Activated CD8-positive, alpha-beta memory T cell treated with anti-CD3 and anti-CD28 coated beads, Interleukin-2, amount 50 U/mL, for 1 hour (primary cell): ENCODE data around the gene PIK3C3.
A peak's percentile ranks its signal among the peaks of the same experiment; 100 is the strongest.

ENCODE experiments used
- DNase-seq: peaks from one replicate; pipeline ENCODE4 v3.0.0-alpha.2; 2020; ENCODE audit errors: extremely low read depth

PIK3C3 gene

DNA sequence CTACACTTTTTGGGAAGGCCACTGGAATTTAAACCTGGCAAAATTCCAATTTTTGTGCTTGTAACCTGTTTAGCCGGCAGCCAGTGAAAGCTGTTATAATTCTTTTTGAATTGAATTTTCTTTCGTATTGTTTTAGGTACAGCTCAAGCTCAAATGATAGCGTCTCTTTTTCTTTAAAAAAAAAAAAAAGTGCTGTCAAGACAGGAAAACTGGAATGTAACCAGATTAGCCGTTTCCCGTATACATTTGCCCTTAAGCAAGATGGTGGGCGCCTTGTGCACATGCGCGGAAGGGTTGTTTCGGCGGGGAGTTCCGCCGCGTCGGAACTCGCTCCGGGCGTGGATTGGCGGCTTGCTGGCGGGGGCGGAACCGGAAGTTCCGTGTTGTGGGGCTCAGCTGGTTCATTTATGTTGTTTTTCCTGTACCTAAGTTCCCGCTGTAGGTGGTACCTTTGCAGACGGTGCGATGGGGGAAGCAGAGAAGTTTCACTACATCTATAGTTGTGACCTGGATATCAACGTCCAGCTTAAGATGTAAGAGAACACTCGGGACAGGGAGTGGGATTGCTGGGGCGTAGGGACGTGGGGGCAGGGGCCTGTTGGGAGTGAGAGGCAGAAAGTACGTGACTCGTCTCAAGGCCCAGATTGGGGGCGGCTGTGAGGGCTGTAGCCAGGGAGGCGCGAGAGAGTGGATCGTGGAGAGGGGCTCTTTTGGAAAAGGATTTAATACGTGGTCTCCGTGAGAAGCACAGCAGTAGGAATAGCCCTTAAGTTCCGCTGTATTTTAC is at the start of gene PIK3C3:
PIK3C3 (plus strand) TSS at position 408 of the 787 bp plus-strand sequence; CDS start at position 466, 58 bp downstream.
- DNase-seq = peak; percentile 92

DNA sequence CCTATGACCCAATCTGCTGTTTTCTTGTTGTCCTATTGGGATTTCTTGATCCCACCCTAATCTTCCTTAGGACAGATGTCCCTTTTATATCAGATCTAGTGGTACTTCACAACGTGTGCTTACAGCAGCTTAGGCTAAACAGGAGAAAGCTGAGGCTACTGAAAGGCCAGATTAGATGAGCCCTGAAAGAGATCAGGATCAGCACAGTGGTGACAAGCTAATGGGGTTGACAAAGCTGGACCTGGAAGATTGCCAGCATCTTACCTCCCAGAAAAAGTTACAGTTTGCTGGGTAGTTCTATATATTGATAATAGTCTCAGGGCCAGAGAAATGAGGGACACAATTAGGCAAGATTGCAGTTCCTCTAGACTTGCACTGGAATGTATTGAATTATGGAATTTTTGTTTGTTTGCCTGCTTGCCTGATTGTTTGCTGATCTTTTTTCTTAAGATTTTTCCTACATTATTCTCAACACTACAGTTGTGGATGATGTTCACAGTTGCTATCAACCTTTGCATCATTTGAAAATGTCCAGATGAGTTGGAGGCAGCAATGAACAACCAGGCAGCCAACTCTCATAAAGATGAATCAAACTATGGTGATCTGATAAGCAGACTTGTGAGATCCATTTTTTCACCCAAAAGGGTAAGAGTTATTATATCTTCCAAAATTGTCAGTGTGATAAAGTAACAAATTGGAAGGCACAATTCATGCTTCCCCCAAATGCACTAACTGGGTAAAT is 49.1 kb upstream of the PIK3C3 start:
- no peak for DNase-seq

DNA sequence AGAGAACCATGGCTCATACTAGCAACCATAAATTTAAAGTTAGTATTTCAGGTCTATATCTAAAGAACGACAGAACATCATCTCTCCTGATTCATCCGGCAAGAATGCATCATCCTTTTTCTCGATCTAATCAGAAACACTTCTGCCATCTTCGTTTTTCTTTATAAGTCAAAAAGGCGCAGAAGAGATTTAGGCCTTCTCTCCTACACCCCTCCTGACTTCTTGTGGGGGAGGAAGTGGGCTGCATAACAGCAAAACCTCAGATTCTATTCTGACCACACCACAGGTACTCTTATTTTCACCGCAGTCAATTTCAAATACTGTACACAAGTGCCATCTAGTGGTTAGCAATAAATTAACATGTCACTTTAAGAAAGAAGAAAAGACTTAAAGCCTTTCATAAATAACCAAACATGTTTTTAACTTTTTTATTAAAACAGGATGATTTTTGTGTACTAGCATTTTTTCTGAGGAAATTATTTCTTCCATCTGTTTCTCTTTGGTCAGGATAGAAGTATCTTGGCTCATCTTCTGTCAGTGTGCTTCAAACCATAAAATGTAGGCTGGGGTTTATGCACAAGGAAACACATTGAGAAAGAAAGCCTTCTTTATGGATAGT is 48.4 kb upstream of the PIK3C3 start:
- peak; percentile 2 for DNase-seq

GRCh38 chr18:41917181-41917580 is 37.9 kb upstream of the PIK3C3 start:
- DNase-seq = no peak

DNA sequence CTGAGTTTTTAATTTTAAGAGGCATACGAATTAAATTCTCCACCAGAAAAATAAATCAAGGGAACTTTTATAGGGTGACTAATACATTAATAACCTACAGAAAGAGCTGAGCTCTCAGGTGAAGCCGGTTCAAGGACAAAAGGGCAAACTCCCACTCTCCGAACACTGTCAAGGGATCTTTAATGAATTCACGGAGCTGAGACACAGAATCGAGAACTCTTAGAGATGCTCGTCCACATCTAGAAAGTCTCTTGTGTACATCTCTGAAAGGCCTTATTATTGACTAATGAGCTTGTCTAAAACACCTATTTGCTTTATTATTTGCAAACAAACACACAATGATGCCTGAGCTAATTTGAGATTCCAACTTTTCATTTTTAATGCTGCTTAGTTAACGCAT is 33.3 kb upstream of the PIK3C3 start:
- DNase-seq = no peak

DNA sequence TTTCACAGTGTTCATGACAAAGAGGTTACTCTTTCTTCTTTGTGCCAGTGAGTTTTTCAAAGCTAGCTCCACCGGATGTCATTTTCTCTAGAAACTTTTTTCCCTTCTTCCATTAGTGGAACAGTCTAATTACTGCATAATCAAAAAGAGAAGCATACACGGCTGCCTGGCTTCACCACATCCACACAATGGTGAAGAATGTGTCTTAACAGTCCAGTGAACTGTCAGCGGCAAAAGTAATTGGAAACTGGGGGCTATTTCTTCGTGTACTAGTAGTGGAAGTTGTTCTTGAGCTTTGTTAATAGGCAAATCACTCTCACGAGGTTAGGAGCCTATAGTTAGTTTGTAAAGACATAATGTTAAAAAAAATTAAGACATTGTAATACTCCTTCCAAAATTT is 32.9 kb upstream of the PIK3C3 start:
- DNase-seq = no peak

DNA sequence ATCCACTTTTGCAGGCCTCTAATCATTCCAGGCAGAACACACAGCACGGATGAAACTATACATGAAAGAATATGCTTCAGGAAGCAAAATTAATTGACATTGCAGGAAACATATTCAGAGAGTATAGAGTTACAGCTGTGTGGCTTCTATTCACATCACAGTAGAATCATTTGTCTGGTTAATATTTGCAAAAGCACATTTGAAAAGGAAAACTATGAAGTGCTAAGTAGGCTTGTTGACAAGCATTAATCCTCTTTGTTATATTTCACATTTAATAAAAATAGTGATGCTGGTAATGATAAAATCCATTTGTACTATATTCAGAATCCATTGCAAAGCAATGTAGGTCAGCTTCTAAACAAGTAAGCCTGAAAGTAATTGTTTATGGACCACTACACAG is 32.2 kb upstream of the PIK3C3 start:
- no peak for DNase-seq

DNA sequence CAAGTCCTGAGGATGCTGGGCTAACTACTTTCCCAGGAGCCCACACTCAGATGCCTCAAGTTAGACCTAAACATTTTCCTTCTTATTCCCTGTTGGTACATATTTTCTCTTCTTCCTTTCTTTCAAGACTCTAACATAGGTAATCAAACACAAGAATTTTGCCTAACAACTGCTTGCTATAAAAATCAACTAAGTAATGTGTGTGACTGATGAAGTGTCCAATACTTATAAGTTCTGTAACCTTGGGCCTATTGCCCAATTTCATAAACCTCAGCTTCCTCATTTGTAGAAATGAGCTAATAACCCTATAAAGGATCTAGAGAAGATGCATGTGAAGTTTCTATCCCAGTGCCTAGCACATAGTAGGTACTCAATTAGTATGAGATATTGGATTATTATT is 31.6 kb upstream of the PIK3C3 start:
- no peak for DNase-seq

DNA sequence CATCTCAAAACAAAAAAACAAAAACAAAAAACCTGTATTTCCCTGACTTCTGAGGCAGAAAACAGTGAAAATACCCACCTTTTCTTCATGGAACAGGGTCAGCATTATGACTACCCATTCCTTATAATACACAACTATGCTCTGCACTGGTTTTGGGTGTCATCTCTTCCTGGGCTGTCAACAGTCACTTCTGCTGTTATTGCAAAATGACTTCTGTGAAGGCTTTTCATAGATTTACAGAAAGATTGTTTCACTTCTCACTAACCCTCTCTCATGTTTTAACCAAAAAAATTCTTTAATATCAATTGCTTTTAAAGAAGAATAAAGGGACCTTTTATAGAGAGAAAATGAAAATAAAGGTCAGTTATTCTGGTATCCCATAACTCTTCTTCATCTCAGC is 26.5 kb upstream of the PIK3C3 start:
- no peak for DNase-seq

DNA sequence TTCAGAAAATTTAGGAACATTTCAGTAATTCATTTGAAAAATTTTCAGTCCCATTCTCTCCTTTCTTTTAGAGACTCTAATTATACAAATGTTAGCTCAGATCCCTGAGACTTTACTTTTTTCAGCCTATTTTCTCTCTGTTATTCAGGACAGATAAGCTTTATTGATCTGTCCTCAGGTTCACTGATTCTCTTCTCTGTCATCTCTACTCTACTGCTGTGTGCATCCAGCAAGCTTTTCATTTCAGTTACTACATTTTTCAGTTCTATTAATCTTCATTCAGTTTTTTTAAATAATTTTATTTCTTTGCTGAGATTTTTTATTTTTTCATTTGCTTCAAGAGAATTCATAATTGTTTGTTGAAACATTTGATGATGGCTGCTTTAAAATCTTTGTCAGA is 22.1 kb upstream of the PIK3C3 start:
- DNase-seq = no peak

- DNase-seq = no peak
These were observed 21.3 kb upstream of the PIK3C3 start for GRCh38 chr18:41933778-41934177.

DNA sequence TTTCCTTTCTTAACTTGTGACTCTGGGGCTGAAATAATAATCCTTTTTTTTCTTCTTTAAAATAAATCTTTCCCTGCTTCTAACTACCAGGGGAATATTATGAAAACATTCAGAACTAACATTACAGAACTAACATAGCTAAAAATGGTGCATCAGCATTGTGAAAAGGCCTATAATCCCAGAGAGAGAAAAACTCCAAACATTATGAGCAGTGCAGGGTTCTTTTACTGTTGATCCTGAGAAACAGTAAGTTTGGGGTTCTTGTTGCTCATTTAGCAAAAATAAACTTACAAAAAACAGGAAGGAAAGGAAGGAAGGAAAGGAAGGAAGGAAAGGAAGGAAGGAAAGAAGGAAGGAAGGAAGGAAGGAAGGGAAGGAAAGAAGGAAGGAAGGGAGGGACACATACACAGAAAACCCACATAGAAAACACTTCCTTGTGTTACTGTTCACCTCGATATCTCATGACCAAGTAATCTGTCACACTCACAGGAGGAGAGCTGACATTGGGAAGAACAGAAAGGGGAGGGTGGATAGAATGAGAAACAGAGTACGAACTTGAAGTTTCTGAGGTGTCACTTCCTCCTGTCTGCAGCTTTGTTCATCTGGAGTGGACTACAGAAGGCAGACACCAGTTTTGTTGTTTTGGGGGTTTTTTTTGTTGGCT is 18.4 kb upstream of the PIK3C3 start:
- no peak for DNase-seq

DNA sequence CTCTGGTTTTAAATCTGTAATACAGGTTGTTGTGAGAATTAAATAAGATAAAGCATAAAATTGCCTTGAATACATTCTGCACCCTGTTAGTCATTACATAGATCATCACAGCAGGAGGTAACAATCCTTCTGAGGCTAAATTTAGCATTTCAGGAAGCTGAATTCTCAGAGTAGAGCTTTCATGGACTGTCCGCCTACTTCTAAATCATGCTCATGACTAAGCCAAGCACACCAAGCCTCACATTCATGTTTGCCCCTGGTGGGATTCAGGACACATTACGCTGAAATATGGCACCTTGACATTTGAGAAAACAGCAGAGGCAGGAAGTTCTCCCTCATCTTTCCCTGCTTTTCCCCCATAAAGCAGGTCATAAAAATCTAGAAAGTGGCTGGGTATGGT is 16.6 kb upstream of the PIK3C3 start:
- DNase-seq = no peak

DNA sequence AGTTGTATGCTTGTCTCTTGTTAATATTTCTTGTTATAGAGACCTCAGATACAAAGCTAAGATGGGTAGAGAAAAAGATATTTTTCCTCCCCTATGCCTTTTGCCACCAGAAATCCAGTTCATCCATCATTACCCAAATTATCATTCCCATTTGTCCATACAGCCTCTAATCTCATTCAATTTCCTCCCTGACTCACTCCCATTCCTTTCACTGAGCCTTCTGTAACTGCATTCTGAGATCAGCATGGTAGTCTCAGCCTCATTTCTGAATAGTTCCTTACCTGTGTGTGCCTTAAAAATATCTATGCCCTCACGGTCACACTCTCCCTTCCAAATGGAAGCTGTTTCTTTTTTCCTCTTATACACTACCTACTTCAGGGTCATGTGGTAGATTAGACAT is 15.7 kb upstream of the PIK3C3 start:
- DNase-seq = no peak

GRCh38 chr18:41940506-41941215 is 14.4 kb upstream of the PIK3C3 start:
- DNase-seq = no peak

- no peak for DNase-seq
These were observed 12.8 kb upstream of the PIK3C3 start for GRCh38 chr18:41942254-41942653.

GRCh38 chr18:41948544-41949110 is 6.4 kb upstream of the PIK3C3 start:
- DNase-seq = no peak

GRCh38 chr18:41949206-41949920 is 5.7 kb upstream of the PIK3C3 start:
- DNase-seq = no peak

- DNase-seq = no peak
These were observed 654 bp downstream of the PIK3C3 start for GRCh38 chr18:41955688-41956087.

GRCh38 chr18:41959045-41959444 is 4.0 kb downstream of the PIK3C3 start:
- DNase-seq = no peak
